Body of pancreas (tissue), 4 donors: ENCODE results near the gene DOC2A.

Experiments used
- POLR2A ChIP-seq, 3 donors: fragments of 450-650 bp; IDR thresholded peaks; one replicate each; pipeline ENCODE4 v1.6.1; 2016; ENCODE audit warnings: antibody characterized with exemption in 3 of 3, mild to moderate bottlenecking in 2 of 3
- TF ChIP-seq, protein P1 (sequence below), 7 experiments: fragments of 450-650 bp in 4 of 7; fragments of 200-600 bp in 3 of 7; sonication (generic) in 3 of 7; IDR thresholded peaks; one replicate each; pipeline ENCODE4 v1.5.1; 2016 to 2019; ENCODE audit warnings: antibody characterized with exemption in 7 of 7

DNA sequence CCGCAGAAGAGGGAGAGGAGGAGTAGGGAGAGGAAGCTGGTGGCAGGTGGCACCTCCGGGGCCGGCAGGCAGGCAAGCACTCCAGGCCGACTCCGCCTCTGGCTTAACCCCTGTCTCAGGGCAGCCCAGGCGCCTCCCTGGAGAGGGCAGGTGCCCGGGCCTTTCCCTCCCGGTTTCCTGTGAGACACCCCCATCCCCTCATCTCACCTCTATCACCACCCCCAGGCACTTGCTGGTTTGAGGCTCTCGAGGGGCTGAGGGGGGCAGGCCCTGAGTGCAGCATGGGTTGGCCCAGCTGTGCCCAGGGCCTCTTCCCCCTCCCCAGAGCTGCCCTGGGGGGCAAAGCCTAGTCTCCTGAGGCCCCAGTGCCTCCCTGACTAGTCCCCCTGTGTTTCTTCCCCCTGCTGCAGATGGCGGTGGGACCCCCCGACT, 6.0 kb downstream of the DOC2A start:
- TF ChIP-seq, protein P1, sequence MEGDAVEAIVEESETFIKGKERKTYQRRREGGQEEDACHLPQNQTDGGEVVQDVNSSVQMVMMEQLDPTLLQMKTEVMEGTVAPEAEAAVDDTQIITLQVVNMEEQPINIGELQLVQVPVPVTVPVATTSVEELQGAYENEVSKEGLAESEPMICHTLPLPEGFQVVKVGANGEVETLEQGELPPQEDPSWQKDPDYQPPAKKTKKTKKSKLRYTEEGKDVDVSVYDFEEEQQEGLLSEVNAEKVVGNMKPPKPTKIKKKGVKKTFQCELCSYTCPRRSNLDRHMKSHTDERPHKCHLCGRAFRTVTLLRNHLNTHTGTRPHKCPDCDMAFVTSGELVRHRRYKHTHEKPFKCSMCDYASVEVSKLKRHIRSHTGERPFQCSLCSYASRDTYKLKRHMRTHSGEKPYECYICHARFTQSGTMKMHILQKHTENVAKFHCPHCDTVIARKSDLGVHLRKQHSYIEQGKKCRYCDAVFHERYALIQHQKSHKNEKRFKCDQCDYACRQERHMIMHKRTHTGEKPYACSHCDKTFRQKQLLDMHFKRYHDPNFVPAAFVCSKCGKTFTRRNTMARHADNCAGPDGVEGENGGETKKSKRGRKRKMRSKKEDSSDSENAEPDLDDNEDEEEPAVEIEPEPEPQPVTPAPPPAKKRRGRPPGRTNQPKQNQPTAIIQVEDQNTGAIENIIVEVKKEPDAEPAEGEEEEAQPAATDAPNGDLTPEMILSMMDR (IDR thresholded peaks at IDR 0.05): no peak
- no peak for TF ChIP-seq POLR2A (IDR thresholded peaks at IDR 0.05)
